SJSA1 (cell line): Measurements from ENCODE around the gene UBXN6. TPM values are rescaled to one million over a fixed set of nuclear protein-coding genes. Genes with fewer than 3 reads are reported as not detected.

Experiments used
- DNase-seq, 2 experiments: peaks; one replicate each; pipeline ENCODE4 v3.0.0-alpha.2; 2015 to 2020; ENCODE audit warnings: low spot score in 2 of 2, low read depth in 1 of 2
- H3K27ac ChIP-seq: fragments of 250-450 bp; sonication (Bioruptor Pico); 2 replicates; pipeline ENCODE4 v1.5.1; 2020; ENCODE audit warnings: mild to moderate bottlenecking, moderate library complexity
- H3K27me3 ChIP-seq: fragments of 250-450 bp; sonication (Bioruptor Pico); replicated peaks from 2 replicates; pipeline ENCODE4 v1.5.1; 2020; ENCODE audit warnings: mild to moderate bottlenecking, moderate library complexity
- H3K36me3 ChIP-seq: fragments of 250-450 bp; sonication (Bioruptor Pico); 2 replicates; pipeline ENCODE4 v1.5.1; 2020; ENCODE audit warnings: mild to moderate bottlenecking
- H3K4me1 ChIP-seq: fragments of 250-450 bp; sonication (Bioruptor Pico); replicated peaks from 2 replicates; pipeline ENCODE4 v1.6.1; 2021; ENCODE audit warnings: mild to moderate bottlenecking
- H3K4me3 ChIP-seq: fragments of 250-450 bp; sonication (Bioruptor Pico); 2 replicates; pipeline ENCODE4 v1.5.1; 2020; ENCODE audit warnings: mild to moderate bottlenecking
- H3K9me3 ChIP-seq: fragments of 250-450 bp; sonication (Bioruptor Pico); replicated peaks from 2 replicates; pipeline ENCODE4 v1.5.1; 2020; ENCODE audit warnings: mild to moderate bottlenecking
- total RNA-seq: library from RNA; depleted of rRNA; stranded (reverse); fragments of >200 nt; shearing (Covaris generic); gene quantifications from 2 replicates; pipeline ENCODE4 v1.2.3, GENCODE V29; 2014

The UBXN6 gene
- total RNA-seq, 1 experiment from 2014 or later, result 39.3 TPM

- no peaks in the 10 kb centered on the region for H3K27me3 ChIP-seq
- H3K4me3 ChIP-seq, result no peak overlapping the region
- H3K27ac ChIP-seq, result no peak overlapping the region
- no peak for DNase-seq
- H3K9me3 ChIP-seq, result no peaks in the 10 kb centered on the region
- H3K4me1 ChIP-seq, result no peaks in the 10 kb centered on the region
- peaks cover 61% of the 10 kb centered on the region for H3K36me3 ChIP-seq
Measured at GRCh38 chr19:4499318-4499717, 41.7 kb upstream of the UBXN6 start.

GRCh38 chr19:4498694-4499093 lies 41.1 kb upstream of the UBXN6 start:
- Histone ChIP-seq H3K36me3 (peaks cover 68% of the 10 kb centered on the region), H3K4me3 (no peak overlapping the region), H3K9me3 (no peaks in the 10 kb centered on the region), H3K27me3 (no peaks in the 10 kb centered on the region), H3K27ac (no peak overlapping the region), H3K4me1 (no peaks in the 10 kb centered on the region)
- no peak for DNase-seq

GRCh38 chr19:4497770-4498389 lies 40.3 kb upstream of the UBXN6 start:
- no peak overlapping the region for H3K27ac ChIP-seq
- H3K4me1 ChIP-seq, result no peaks in the 10 kb centered on the region
- DNase-seq, result peak in 1 of 2 experiments; percentile 43
- H3K27me3 ChIP-seq, result no peaks in the 10 kb centered on the region
- H3K36me3 ChIP-seq, result peaks cover 73% of the 10 kb centered on the region
- no peak overlapping the region for H3K4me3 ChIP-seq
- H3K9me3 ChIP-seq, result no peaks in the 10 kb centered on the region

- no peaks in the 10 kb centered on the region for H3K4me1 ChIP-seq
- no peak for DNase-seq
- H3K9me3 ChIP-seq, result no peaks in the 10 kb centered on the region
- peaks cover 76% of the 10 kb centered on the region for H3K36me3 ChIP-seq
- H3K27me3 ChIP-seq, result no peaks in the 10 kb centered on the region
- H3K27ac ChIP-seq, result no peak overlapping the region
- H3K4me3 ChIP-seq, result no peak overlapping the region
Measured at GRCh38 chr19:4496304-4496703, 38.7 kb upstream of the UBXN6 start.

GRCh38 chr19:4495471-4495870 lies 37.9 kb upstream of the UBXN6 start:
- no peaks in the 10 kb centered on the region for H3K4me1 ChIP-seq
- DNase-seq, result no peak

GRCh38 chr19:4494691-4495064 lies 37.1 kb upstream of the UBXN6 start:
- Histone ChIP-seq H3K4me1 (no peaks in the 10 kb centered on the region), H3K36me3 (peaks cover 81% of the 10 kb centered on the region), H3K27me3 (no peaks in the 10 kb centered on the region), H3K27ac (no peak overlapping the region), H3K4me3 (no peak overlapping the region), H3K9me3 (no peaks in the 10 kb centered on the region)
- DNase-seq, result no peak

More at GRCh38 chr19:4495471-4495870, 37.9 kb upstream of the UBXN6 start:
- H3K36me3 ChIP-seq, result peaks cover 77% of the 10 kb centered on the region
- H3K4me3 ChIP-seq, result no peak overlapping the region
- no peak overlapping the region for H3K27ac ChIP-seq
- no peaks in the 10 kb centered on the region for H3K9me3 ChIP-seq
- H3K27me3 ChIP-seq, result no peaks in the 10 kb centered on the region

- Histone ChIP-seq H3K4me3 (no peak overlapping the region), H3K27me3 (no peaks in the 10 kb centered on the region), H3K4me1 (no peaks in the 10 kb centered on the region), H3K36me3 (peaks cover 85% of the 10 kb centered on the region), H3K27ac (no peak overlapping the region), H3K9me3 (no peaks in the 10 kb centered on the region)
- DNase-seq, result peak in 1 of 2 experiments; percentile 47
Measured at GRCh38 chr19:4493929-4494690, 36.5 kb upstream of the UBXN6 start.

GRCh38 chr19:4493104-4493928 lies 35.7 kb upstream of the UBXN6 start:
- Histone ChIP-seq H3K4me1 (no peaks in the 10 kb centered on the region), H3K36me3 (peaks cover 83% of the 10 kb centered on the region), H3K27me3 (no peaks in the 10 kb centered on the region), H3K9me3 (no peaks in the 10 kb centered on the region), H3K27ac (no peak overlapping the region), H3K4me3 (no peak overlapping the region)
- no peak for DNase-seq

GRCh38 chr19:4492337-4493103 lies 34.9 kb upstream of the UBXN6 start:
- H3K4me1 ChIP-seq, result no peaks in the 10 kb centered on the region
- H3K36me3 ChIP-seq, result peaks cover 79% of the 10 kb centered on the region
- no peak overlapping the region for H3K27ac ChIP-seq
- H3K4me3 ChIP-seq, result no peak overlapping the region
- H3K9me3 ChIP-seq, result no peaks in the 10 kb centered on the region
- DNase-seq, result no peak
- no peaks in the 10 kb centered on the region for H3K27me3 ChIP-seq

- peaks cover 72% of the 10 kb centered on the region for H3K36me3 ChIP-seq
- H3K9me3 ChIP-seq, result no peaks in the 10 kb centered on the region
- DNase-seq, result no peak
- no peak overlapping the region for H3K27ac ChIP-seq
- no peak overlapping the region for H3K4me3 ChIP-seq
- H3K27me3 ChIP-seq, result no peaks in the 10 kb centered on the region
- no peaks in the 10 kb centered on the region for H3K4me1 ChIP-seq
Measured at GRCh38 chr19:4491446-4491845, 33.9 kb upstream of the UBXN6 start.

- Histone ChIP-seq H3K27me3 (no peaks in the 10 kb centered on the region), H3K4me1 (no peaks in the 10 kb centered on the region), H3K4me3 (no peak overlapping the region), H3K36me3 (peaks cover 56% of the 10 kb centered on the region), H3K9me3 (no peaks in the 10 kb centered on the region), H3K27ac (no peak overlapping the region)
- no peak for DNase-seq
Measured at GRCh38 chr19:4488496-4488895, 30.9 kb upstream of the UBXN6 start.

DNA sequence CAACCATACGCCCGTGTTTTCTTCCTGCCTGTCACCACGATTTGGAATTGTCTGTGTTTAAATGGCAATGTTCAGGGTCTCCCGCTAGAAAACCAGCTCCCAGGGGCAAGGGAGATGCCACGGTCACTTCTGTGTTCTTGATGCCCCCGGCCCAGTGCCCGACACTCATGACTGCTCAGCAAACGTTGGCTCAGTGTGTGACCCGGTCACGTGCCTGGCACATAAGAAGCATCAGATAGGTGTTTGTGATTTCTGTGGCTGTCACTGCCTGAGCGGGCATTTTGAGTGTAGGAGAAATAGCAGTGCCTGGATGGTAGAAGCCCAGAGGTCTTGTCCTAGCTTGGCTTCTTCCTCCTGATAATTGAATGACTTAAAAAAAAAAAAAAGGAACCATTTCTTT lies 30.0 kb upstream of the UBXN6 start:
- H3K36me3 ChIP-seq, result peaks cover 56% of the 10 kb centered on the region
- no peak overlapping the region for H3K27ac ChIP-seq
- no peak for DNase-seq
- H3K4me3 ChIP-seq, result no peak overlapping the region
- H3K4me1 ChIP-seq, result no peaks in the 10 kb centered on the region
- no peaks in the 10 kb centered on the region for H3K9me3 ChIP-seq
- H3K27me3 ChIP-seq, result no peaks in the 10 kb centered on the region

DNA sequence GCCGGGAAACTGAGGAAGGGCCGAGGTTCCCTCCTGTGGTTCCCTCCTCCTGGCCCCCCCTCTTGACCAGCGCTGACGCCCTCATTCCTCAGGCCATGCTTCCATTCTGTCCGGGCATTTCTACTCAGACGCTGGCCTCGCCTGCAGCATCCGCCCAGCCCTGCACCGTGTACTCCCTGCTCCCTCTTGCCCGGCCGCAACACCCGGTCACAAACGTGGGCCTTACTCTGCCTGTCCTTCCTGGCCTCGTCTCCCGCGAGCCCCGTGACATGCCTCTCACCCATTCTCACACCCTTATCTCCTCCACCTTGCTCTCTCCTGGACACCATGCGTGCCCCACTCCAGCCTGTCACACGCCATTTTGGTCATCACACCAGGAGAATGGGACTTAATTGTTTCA lies 25.8 kb upstream of the UBXN6 start:
- Histone ChIP-seq H3K27ac (no peak overlapping the region), H3K4me3 (no peak overlapping the region), H3K4me1 (no peaks in the 10 kb centered on the region), H3K9me3 (no peaks in the 10 kb centered on the region), H3K36me3 (peaks cover 42% of the 10 kb centered on the region), H3K27me3 (no peaks in the 10 kb centered on the region)
- no peak for DNase-seq
